ENCODE results near the gene PCSK7.

DNA sequence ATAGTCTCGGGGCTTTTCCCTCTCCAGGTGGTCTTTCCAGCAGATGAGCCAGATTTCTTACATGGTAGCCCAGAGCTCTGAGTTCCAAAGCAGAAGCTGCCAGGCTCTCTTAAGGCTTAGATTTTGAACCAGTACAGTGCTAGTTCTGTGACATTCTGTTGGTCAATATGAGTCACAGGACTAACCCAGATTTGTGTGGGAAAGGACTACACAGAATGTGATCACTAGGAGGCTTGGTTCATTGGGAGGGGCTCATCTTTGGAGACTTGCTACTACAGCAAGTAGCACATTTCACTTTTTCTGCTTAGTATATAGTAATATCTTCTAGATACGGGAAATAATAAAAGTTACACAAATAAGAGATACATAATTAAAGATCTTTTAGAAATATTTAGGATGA lies 24.7 kb upstream of the PCSK7 start:
- TF ChIP-seq, protein P1, sequence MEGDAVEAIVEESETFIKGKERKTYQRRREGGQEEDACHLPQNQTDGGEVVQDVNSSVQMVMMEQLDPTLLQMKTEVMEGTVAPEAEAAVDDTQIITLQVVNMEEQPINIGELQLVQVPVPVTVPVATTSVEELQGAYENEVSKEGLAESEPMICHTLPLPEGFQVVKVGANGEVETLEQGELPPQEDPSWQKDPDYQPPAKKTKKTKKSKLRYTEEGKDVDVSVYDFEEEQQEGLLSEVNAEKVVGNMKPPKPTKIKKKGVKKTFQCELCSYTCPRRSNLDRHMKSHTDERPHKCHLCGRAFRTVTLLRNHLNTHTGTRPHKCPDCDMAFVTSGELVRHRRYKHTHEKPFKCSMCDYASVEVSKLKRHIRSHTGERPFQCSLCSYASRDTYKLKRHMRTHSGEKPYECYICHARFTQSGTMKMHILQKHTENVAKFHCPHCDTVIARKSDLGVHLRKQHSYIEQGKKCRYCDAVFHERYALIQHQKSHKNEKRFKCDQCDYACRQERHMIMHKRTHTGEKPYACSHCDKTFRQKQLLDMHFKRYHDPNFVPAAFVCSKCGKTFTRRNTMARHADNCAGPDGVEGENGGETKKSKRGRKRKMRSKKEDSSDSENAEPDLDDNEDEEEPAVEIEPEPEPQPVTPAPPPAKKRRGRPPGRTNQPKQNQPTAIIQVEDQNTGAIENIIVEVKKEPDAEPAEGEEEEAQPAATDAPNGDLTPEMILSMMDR (IDR thresholded peaks at IDR 0.05), result no peak
- TF ChIP-seq POLR2A (IDR thresholded peaks at IDR 0.05) (no peak), EP300 (IDR thresholded peaks at IDR 0.05) (no peak)
